Measurements from ENCODE around the gene SPC24.

The SPC24 gene

DNA sequence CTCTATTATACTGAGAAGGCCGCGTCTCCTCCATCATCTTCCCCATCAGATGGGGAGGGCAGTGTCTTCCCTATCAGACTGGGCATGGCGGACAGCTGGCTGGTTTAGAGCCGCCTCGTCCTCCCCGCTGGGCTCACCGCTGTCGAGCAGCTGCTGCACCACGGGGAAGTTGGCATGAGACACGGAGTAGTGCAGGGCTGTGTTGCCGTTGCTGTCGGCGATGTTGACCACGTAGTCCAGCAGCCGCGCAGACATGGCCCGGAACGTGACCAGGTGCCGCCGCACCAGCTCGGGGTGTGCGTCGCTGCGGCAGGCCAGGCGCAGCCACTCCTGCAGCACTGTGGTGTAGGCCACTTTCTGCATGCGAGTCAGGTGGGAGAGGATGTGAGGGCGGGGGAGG is 18.8 kb upstream of the SPC24 start:
- TF ChIP-seq, protein P1, sequence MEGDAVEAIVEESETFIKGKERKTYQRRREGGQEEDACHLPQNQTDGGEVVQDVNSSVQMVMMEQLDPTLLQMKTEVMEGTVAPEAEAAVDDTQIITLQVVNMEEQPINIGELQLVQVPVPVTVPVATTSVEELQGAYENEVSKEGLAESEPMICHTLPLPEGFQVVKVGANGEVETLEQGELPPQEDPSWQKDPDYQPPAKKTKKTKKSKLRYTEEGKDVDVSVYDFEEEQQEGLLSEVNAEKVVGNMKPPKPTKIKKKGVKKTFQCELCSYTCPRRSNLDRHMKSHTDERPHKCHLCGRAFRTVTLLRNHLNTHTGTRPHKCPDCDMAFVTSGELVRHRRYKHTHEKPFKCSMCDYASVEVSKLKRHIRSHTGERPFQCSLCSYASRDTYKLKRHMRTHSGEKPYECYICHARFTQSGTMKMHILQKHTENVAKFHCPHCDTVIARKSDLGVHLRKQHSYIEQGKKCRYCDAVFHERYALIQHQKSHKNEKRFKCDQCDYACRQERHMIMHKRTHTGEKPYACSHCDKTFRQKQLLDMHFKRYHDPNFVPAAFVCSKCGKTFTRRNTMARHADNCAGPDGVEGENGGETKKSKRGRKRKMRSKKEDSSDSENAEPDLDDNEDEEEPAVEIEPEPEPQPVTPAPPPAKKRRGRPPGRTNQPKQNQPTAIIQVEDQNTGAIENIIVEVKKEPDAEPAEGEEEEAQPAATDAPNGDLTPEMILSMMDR (IDR thresholded peaks at IDR 0.05): no peak

DNA sequence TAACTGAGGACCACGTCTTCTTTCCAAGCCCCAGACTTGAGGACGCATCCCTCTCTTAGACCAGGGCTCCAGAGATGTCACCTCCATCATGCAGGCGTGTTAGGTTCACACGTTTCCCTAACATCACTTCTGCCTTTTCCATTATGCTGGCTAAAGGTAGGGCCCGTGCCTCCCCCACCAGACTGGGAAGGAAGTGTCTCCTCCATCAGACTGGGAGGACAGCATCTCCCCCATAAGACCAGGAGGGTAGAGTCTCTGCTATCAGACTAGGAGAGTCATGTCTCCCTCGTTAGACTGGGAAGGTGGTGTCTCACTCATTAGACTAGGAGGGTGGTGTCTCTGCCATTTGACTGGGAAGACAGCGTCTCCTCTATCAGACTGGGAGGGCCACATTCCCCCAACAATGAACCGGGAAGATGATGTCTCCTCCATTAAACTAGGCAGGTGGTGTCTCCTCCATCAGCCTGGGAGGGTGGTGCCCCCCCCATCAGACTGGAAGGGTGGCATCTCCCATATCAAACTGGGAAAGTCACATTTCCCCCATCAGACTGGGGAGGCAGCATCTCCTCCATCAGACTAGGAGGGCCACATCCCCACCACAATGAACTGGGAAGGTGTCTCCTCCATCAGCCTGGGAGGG is 18.1 kb upstream of the SPC24 start:
- TF ChIP-seq, protein P1 (IDR thresholded peaks at IDR 0.05): no peak

DNA sequence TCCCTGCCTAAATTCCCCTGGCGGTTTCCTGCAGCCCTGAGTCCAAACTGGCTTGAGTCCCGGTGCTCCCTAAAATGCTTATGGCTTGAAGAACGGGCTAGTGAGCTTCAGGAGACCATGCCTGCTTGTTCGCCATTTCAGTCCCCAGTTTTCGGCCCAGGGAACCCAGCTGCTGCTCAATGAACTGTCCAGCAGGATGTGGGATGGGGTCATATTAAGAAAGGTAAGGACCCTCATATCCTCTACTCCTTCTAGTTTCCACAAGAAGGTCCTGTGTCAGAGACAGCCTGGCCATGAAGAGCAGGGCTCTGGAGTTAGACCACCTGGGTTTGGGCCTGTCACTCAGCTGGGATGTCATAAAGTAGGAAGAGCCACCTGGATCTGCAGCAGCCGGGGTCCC is 17.0 kb upstream of the SPC24 start:
- TF ChIP-seq, protein P1 (IDR thresholded peaks at IDR 0.05): no peak

DNA sequence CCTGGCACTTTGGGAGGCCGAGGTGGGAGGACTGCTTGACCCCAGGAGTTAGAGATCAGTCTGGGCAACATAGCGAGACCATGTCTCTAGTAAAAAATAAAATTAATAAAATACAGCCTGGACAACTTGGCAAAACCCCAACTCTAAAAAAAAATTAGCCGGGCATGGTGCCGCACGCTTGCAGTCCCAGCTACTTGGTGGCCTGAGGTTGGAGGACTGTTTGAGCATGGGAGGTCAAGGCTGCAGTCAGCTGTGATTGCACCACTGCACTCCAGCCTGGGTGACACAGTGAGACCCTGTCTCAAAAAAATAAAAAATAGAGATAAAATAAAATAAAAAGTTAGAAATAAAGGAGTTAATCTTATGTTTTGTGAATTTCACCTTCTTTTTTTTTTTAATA is 15.6 kb upstream of the SPC24 start:
- TF ChIP-seq, protein P1 (IDR thresholded peaks at IDR 0.05): no peak

DNA sequence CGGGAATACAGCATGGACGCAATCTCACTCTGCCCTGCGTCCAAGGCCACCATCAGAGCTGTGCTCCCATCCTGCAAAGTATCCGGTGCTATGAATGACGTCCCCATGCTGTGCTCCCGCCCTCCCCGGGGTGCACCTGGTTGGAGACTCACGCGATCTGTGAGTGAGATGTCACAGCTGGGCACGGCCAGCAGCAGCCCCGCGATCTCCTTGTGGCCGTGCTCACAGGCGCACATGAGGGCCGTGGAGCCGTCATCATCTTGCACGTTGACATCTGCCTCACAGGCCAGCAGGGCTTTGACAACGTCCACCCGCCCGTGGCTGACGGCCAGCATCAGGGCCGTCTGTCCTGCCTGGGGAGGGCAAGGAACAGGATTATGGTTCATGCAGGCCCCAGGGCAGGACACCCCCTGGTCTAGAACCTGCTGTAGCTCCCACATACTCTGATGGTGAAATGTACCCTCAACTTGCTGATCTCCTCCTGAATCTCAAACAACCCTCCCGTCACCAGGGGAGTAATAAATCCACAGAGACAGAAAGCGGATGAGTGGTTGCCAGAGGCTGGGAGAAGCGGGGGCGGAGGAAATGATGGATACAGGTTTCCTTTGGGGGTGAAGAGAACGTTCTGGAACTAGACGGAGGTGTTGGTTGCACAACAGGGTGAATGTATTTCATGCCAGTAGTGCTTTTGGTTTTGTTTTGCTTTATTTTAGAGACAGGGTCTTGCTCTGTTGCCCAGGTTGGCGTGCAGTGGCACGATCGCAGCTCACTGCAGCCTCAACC is 14.5 kb upstream of the SPC24 start:
- TF ChIP-seq, protein P1 (IDR thresholded peaks at IDR 0.05): no peak

DNA sequence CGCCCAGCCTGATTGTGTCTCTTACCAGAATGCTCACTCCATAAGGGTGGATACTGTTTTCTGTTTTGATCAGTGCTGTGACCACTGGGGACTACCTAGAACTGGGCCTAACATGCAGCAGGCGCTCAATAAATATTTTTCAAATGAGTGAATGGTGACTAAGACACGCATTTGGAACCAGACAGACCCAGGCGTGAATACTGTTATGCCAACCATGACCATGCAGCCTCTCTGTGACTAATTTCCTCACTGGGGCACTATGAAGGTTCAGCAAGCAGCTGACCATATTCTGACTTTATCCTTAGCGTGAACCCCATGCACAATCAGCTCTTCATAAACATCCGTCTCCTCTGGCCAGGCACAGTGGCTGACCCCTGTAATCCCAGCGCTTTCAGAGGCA is 13.0 kb upstream of the SPC24 start:
- TF ChIP-seq, protein P1 (IDR thresholded peaks at IDR 0.05): no peak

DNA sequence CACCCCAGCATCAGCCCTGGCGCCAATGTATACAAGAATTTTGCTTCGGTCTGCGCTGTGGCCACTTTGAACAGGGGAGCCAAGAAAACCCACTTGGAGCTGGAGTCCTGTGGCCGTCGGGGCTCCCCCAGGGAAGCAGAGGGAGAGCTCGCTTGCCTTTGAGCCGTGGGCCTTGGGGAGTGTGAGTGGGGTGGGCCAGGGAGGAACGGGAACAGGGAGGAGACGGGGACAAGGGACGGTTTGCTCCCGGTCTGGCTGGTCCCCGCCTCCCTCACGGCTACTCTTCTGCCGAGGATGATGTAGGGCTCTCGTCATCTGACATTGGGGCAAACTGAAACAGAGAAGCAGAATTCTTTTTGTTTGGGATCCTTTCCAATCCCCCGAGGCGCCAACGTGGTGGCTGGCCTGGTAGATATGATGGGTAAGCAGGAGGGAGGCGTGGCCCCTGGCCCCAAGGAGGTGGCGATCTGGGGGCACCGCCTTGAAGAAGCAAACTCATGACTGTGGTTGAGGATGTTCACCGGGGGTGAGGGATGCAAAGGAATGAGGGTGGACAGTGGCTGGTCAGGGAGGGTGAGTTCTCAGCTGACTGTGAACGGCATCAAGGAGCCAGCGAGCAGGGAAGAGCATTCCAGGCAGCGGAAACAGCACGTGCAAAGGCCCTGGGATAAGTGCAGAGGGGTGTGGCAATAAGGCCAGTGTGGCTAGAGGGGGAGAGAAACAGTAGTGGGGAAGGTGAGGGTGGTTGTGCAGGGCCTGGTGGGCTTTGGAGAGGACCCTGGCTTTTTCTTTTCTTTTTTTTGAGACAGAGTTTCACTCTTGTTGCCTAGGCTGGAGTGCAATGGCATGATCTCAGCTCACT is 10.9 kb upstream of the SPC24 start:
- TF ChIP-seq, protein P1 (IDR thresholded peaks at IDR 0.05): no peak
